GM23338 (cell line): Measurements from ENCODE around the gene LRIT1. TPM values are rescaled to one million over a fixed set of nuclear protein-coding genes. Genes with fewer than 3 reads are reported as not detected.

Experiments used
- ATAC-seq: fragments of 200-7000 bp; cut with Tn5 transposase; 3 replicates; pipeline ENCODE4 v1.9.1; 2020
- DNase-seq: peaks from one replicate; pipeline ENCODE4 v3.0.0-alpha.2; 2015; ENCODE audit warnings: low spot score
- H2AFZ ChIP-seq: fragments of 200-600 bp; sonication (generic); 2 replicates; pipeline ENCODE4 v1.8.0; 2016; ENCODE audit warnings: antibody characterized with exemption, mild to moderate bottlenecking, moderate library complexity
- H3F3A ChIP-seq: fragments of 200-600 bp; sonication (generic); replicated peaks from 2 replicates; pipeline ENCODE4 v1.8.0; 2017; ENCODE audit warnings: antibody characterized with exemption, mixed run types, low read depth
- H3K27ac ChIP-seq: fragments of 200-600 bp; sonication (generic); 2 replicates; pipeline ENCODE4 v1.6.1; 2016; ENCODE audit warnings: low read depth
- H3K27me3 ChIP-seq: fragments of 200-600 bp; sonication (generic); 2 replicates; pipeline ENCODE4 v1.8.0; 2016; ENCODE audit warnings: mild to moderate bottlenecking, mixed run types, moderate library complexity; ENCODE audit not compliant: insufficient read depth
- H3K36me3 ChIP-seq: fragments of 200-600 bp; sonication (generic); 2 replicates; pipeline ENCODE4 v1.8.0; 2016; ENCODE audit warnings: mild to moderate bottlenecking; ENCODE audit not compliant: insufficient read depth
- H3K4me1 ChIP-seq: fragments of 200-600 bp; sonication (generic); 2 replicates; pipeline ENCODE4 v1.8.0; 2016; ENCODE audit warnings: mild to moderate bottlenecking, moderate library complexity; ENCODE audit not compliant: insufficient read depth
- H3K4me2 ChIP-seq: fragments of 200-600 bp; sonication (generic); 2 replicates; pipeline ENCODE4 v1.7.1; 2017; ENCODE audit warnings: mixed run types
- H3K4me3 ChIP-seq: fragments of 200-600 bp; sonication (generic); 2 replicates; pipeline ENCODE4 v1.6.1; 2016; ENCODE audit warnings: mixed run types
- H3K79me2 ChIP-seq: fragments of 200-600 bp; sonication (generic); replicated peaks from 2 replicates; pipeline ENCODE4 v1.8.0; 2017; ENCODE audit warnings: mild to moderate bottlenecking; ENCODE audit not compliant: insufficient read depth
- H3K9me2 ChIP-seq: fragments of 200-600 bp; sonication (generic); 2 replicates; pipeline ENCODE4 v1.8.0; 2017; ENCODE audit not compliant: insufficient read depth
- H4K20me1 ChIP-seq: fragments of 200-600 bp; sonication (generic); replicated peaks from 2 replicates; pipeline ENCODE4 v1.8.0; 2017; ENCODE audit warnings: mild to moderate bottlenecking; ENCODE audit not compliant: insufficient read depth
- H3K27ac Mint-ChIP-seq: 2 replicates; pipeline ENCODE4 v1.8.0; 2020; ENCODE audit warnings: inconsistent platforms, mild to moderate bottlenecking, moderate library complexity, mixed read lengths
- H3K27me3 Mint-ChIP-seq: 3 replicates; pipeline ENCODE4 v1.8.0; 2022; ENCODE audit warnings: low read depth, mild to moderate bottlenecking, moderate library complexity, mixed read lengths, inconsistent platforms; ENCODE audit not compliant: insufficient read depth, poor library complexity
- H3K36me3 Mint-ChIP-seq: 3 replicates; pipeline ENCODE4 v1.8.0; 2021; ENCODE audit warnings: low read depth, mild to moderate bottlenecking, inconsistent platforms, moderate library complexity, mixed read lengths
- H3K4me1 Mint-ChIP-seq: 3 replicates; pipeline ENCODE4 v1.8.0; 2020; ENCODE audit warnings: mild to moderate bottlenecking, inconsistent platforms, mixed read lengths
- H3K4me3 Mint-ChIP-seq: 3 replicates; pipeline ENCODE4 v1.8.0; 2021; ENCODE audit warnings: moderate library complexity, mild to moderate bottlenecking, inconsistent platforms, mixed read lengths
- H3K9me3 Mint-ChIP-seq: 3 replicates; pipeline ENCODE4 v1.8.0; 2020; ENCODE audit warnings: moderate library complexity, mild to moderate bottlenecking, inconsistent platforms, mixed read lengths
- NANOG ChIP-seq: IDR thresholded peaks from 2 replicates; pipeline ENCODE4 v1.6.1; 2016; ENCODE audit warnings: antibody characterized with exemption, borderline replicate concordance
- STAT1 ChIP-seq: IDR thresholded peaks from one replicate; pipeline ENCODE4 v1.6.1; 2016; ENCODE audit warnings: antibody characterized with exemption; ENCODE audit not compliant: unreplicated experiment
- ZNF114 ChIP-seq: fragments of 250-450 bp; sonication (Bioruptor Pico); IDR thresholded peaks from 2 replicates; pipeline ENCODE4 v1.5.0; 2020; ENCODE audit warnings: mild to moderate bottlenecking, moderate library complexity
- ZNF331 ChIP-seq: fragments of 250-450 bp; sonication (Bioruptor Pico); IDR thresholded peaks from 2 replicates; pipeline ENCODE4 v1.5.0; 2020; ENCODE audit warnings: low read depth, mild to moderate bottlenecking, moderate library complexity
- polyA plus RNA-seq: library from polyadenylated mRNA; unstranded; fragments of >200 nt; fragmentation: Nextera tagmentation; extraction: Ambion mirVana; gene quantifications from 2 replicates; pipeline ENCODE4 v1.2.1, GENCODE V29; 2016
- total RNA-seq: library from RNA; depleted of rRNA; stranded (reverse); fragments of >200 nt; shearing (Covaris generic); gene quantifications from 2 replicates; pipeline ENCODE4 v1.2.3, GENCODE V29; 2014
- TF ChIP-seq, protein P1 (sequence below): fragments of 250-450 bp; sonication (Bioruptor Pico); IDR thresholded peaks from 2 replicates; pipeline ENCODE4 v1.5.0; 2020; ENCODE audit warnings: mild to moderate bottlenecking, moderate library complexity
- TF ChIP-seq, protein P2 (sequence below), 2 experiments: fragments of 200-600 bp in 1 of 2; sonication (generic) in 1 of 2; conservative IDR thresholded peaks; 2 replicates each; pipeline versions ENCODE4 v1.5.1 to v1.6.1; 2016 to 2017; ENCODE audit warnings: antibody characterized with exemption in 2 of 2, low read depth in 2 of 2, mild to moderate bottlenecking in 2 of 2, moderate library complexity in 1 of 2
- TF ChIP-seq, protein P3 (sequence below): IDR thresholded peaks from 2 replicates; pipeline ENCODE4 v1.6.1; 2016; ENCODE audit warnings: antibody characterized with exemption

Gene LRIT1
- total and polyA plus RNA-seq, 2 experiments from 2014 or later = 0.07 TPM; not detected in 1

DNA sequence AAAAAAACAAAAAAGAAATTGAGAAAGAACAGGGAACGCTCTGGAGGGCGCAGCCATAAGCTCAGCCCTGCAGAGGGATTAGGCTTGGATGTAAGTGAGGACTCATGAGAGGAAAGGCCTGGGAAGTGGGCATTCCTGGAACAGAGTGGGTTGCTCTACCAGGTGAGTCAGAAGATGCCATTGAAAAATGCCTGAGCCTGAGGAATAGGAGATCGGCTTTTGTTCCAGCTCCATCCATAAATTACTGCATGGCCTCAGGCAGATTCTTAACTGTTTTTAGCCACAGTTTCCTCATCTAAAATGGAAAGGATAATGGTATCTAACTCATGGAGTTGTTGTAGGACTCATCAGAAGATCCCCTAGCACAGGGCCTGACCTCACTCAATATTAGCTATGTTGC lies 2.4 kb upstream of the LRIT1 start (continued):
- TF ChIP-seq, protein P1, sequence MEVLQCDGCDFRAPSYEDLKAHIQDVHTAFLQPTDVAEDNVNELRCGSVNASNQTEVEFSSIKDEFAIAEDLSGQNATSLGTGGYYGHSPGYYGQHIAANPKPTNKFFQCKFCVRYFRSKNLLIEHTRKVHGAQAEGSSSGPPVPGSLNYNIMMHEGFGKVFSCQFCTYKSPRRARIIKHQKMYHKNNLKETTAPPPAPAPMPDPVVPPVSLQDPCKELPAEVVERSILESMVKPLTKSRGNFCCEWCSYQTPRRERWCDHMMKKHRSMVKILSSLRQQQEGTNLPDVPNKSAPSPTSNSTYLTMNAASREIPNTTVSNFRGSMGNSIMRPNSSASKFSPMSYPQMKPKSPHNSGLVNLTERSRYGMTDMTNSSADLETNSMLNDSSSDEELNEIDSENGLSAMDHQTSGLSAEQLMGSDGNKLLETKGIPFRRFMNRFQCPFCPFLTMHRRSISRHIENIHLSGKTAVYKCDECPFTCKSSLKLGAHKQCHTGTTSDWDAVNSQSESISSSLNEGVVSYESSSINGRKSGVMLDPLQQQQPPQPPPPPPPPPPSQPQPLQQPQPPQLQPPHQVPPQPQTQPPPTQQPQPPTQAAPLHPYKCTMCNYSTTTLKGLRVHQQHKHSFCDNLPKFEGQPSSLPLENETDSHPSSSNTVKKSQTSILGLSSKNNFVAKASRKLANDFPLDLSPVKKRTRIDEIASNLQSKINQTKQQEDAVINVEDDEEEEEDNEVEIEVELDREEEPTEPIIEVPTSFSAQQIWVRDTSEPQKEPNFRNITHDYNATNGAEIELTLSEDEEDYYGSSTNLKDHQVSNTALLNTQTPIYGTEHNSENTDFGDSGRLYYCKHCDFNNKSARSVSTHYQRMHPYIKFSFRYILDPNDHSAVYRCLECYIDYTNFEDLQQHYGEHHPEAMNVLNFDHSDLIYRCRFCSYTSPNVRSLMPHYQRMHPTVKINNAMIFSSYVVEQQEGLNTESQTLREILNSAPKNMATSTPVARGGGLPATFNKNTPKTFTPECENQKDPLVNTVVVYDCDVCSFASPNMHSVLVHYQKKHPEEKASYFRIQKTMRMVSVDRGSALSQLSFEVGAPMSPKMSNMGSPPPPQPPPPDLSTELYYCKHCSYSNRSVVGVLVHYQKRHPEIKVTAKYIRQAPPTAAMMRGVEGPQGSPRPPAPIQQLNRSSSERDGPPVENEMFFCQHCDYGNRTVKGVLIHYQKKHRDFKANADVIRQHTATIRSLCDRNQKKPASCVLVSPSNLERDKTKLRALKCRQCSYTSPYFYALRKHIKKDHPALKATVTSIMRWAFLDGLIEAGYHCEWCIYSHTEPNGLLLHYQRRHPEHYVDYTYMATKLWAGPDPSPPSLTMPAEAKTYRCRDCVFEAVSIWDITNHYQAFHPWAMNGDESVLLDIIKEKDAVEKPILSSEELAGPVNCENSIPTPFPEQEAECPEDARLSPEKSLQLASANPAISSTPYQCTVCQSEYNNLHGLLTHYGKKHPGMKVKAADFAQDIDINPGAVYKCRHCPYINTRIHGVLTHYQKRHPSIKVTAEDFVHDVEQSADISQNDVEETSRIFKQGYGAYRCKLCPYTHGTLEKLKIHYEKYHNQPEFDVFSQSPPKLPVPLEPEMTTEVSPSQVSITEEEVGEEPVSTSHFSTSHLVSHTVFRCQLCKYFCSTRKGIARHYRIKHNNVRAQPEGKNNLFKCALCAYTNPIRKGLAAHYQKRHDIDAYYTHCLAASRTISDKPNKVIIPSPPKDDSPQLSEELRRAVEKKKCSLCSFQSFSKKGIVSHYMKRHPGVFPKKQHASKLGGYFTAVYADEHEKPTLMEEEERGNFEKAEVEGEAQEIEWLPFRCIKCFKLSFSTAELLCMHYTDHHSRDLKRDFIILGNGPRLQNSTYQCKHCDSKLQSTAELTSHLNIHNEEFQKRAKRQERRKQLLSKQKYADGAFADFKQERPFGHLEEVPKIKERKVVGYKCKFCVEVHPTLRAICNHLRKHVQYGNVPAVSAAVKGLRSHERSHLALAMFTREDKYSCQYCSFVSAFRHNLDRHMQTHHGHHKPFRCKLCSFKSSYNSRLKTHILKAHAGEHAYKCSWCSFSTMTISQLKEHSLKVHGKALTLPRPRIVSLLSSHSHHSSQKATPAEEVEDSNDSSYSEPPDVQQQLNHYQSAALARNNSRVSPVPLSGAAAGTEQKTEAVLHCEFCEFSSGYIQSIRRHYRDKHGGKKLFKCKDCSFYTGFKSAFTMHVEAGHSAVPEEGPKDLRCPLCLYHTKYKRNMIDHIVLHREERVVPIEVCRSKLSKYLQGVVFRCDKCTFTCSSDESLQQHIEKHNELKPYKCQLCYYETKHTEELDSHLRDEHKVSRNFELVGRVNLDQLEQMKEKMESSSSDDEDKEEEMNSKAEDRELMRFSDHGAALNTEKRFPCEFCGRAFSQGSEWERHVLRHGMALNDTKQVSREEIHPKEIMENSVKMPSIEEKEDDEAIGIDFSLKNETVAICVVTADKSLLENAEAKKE (CRISPR knock-in tag) = no peak

DNA sequence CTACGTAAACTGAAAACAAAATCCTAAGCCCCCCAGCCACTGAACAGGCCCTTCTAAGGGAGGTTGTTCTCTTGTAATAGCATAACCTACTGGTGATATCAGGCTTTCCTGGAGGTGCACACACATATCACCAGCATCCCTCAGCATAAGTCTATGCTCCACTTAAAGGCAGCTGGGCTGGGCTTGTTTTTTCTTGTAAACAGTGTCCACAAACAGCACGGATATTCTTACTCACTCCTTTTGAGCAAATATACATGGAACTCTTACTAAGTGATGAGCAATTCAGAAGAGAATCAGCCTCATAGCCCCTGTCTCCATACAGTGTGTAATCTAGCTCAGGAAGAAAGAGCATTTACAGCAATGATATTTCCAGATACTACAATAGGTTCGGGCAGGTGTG lies 2.4 kb downstream of the LRIT1 start:
- Mint-ChIP-seq H3K27me3 (peaks cover 10% of the 10 kb centered on the region), H3K4me3 (no peak overlapping the region), H3K4me1 (peaks cover 3% of the 10 kb centered on the region; the same call in 1 of the 3 replicates), H3K36me3 (no peaks in the 10 kb centered on the region), H3K27ac (no peak overlapping the region), H3K9me3 (no peaks in the 10 kb centered on the region)
- no peak for DNase-seq
- Histone ChIP-seq H3K9me2 (peaks cover 4% of the 10 kb centered on the region; the same call in 1 of the 2 replicates), H3K27ac (no peak overlapping the region), H3K36me3 (no peaks in the 10 kb centered on the region), H2AFZ (no peak overlapping the region), H3K27me3 (peaks cover 12% of the 10 kb centered on the region; the same call in 1 of the 2 replicates), H3K4me2 (no peak overlapping the region), H3K4me1 (no peaks in the 10 kb centered on the region; the same call in 1 of the 2 replicates), H4K20me1 (no peaks in the 10 kb centered on the region), H3K4me3 (no peak overlapping the region), H3F3A (no peaks in the 10 kb centered on the region), H3K79me2 (no peaks in the 10 kb centered on the region)
- ATAC-seq = no peak
- no peak for TF ChIP-seq NANOG
- no peak for TF ChIP-seq STAT1
- no peak for TF ChIP-seq ZNF331 (CRISPR knock-in tag)
- TF ChIP-seq, protein P2, sequence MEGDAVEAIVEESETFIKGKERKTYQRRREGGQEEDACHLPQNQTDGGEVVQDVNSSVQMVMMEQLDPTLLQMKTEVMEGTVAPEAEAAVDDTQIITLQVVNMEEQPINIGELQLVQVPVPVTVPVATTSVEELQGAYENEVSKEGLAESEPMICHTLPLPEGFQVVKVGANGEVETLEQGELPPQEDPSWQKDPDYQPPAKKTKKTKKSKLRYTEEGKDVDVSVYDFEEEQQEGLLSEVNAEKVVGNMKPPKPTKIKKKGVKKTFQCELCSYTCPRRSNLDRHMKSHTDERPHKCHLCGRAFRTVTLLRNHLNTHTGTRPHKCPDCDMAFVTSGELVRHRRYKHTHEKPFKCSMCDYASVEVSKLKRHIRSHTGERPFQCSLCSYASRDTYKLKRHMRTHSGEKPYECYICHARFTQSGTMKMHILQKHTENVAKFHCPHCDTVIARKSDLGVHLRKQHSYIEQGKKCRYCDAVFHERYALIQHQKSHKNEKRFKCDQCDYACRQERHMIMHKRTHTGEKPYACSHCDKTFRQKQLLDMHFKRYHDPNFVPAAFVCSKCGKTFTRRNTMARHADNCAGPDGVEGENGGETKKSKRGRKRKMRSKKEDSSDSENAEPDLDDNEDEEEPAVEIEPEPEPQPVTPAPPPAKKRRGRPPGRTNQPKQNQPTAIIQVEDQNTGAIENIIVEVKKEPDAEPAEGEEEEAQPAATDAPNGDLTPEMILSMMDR (conservative IDR thresholded peaks at IDR 0.05; ENCODE audit: low read depth in 2 of 2) = no peak
- TF ChIP-seq, protein P1 (CRISPR knock-in tag) = no peak
- TF ChIP-seq, protein P3, sequence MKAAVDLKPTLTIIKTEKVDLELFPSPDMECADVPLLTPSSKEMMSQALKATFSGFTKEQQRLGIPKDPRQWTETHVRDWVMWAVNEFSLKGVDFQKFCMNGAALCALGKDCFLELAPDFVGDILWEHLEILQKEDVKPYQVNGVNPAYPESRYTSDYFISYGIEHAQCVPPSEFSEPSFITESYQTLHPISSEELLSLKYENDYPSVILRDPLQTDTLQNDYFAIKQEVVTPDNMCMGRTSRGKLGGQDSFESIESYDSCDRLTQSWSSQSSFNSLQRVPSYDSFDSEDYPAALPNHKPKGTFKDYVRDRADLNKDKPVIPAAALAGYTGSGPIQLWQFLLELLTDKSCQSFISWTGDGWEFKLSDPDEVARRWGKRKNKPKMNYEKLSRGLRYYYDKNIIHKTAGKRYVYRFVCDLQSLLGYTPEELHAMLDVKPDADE = no peak
- no peak for TF ChIP-seq ZNF114 (CRISPR knock-in tag)
